H9 (cell line): ENCODE measurements around the gene ACTL8. TPM values are rescaled to one million over a fixed set of nuclear protein-coding genes. Genes with fewer than 3 reads are reported as not detected.

Experiments used
- DNase-seq: peaks from one replicate; pipeline ENCODE4 v3.0.0-alpha.2; 2017
- H2AFZ ChIP-seq: one replicate; pipeline ENCODE4 v1.6.1; 2013; ENCODE audit warnings: mild to moderate bottlenecking, low read length, control low read depth, moderate library complexity
- H2AK5ac ChIP-seq: 2 replicates; pipeline ENCODE4 v1.6.1; 2013; ENCODE audit warnings: low read length, control low read depth, mixed read lengths; ENCODE audit not compliant: insufficient read length
- H2BK120ac ChIP-seq: one replicate; pipeline ENCODE4 v1.6.1; 2013; ENCODE audit warnings: low read depth, mild to moderate bottlenecking, low read length, control low read depth, inconsistent platforms; ENCODE audit not compliant: poor library complexity, severe bottlenecking
- H2BK12ac ChIP-seq: 2 replicates; pipeline ENCODE4 v1.6.1; 2013; ENCODE audit warnings: low read length, control low read depth, mixed read lengths, low read depth; ENCODE audit not compliant: insufficient read length
- H2BK15ac ChIP-seq: 2 replicates; pipeline ENCODE4 v1.6.1; 2013; ENCODE audit warnings: low read depth, low read length, control low read depth
- H2BK20ac ChIP-seq: one replicate; pipeline ENCODE4 v1.6.1; 2013; ENCODE audit warnings: low read depth, mild to moderate bottlenecking, low read length, control low read depth, inconsistent platforms; ENCODE audit not compliant: poor library complexity, severe bottlenecking
- H2BK5ac ChIP-seq: 2 replicates; pipeline ENCODE4 v1.6.1; 2013; ENCODE audit warnings: low read length, control low read depth, mixed read lengths; ENCODE audit not compliant: insufficient read length
- H3K14ac ChIP-seq: 2 replicates; pipeline ENCODE4 v1.6.1; 2013; ENCODE audit warnings: low read length, control low read depth; ENCODE audit not compliant: insufficient read depth
- H3K18ac ChIP-seq: 2 replicates; pipeline ENCODE4 v1.6.1; 2013; ENCODE audit warnings: low read depth, mild to moderate bottlenecking, mixed read lengths, low read length, control low read depth; ENCODE audit not compliant: insufficient read length
- H3K23ac ChIP-seq: 2 replicates; pipeline ENCODE4 v1.6.1; 2013; ENCODE audit warnings: low read length, control low read depth, mixed read lengths, low read depth; ENCODE audit not compliant: insufficient read length
- H3K23me2 ChIP-seq: 2 replicates; pipeline ENCODE4 v1.6.1; 2013; ENCODE audit warnings: low read depth, mild to moderate bottlenecking, mixed read lengths, low read length, control low read depth; ENCODE audit not compliant: insufficient read length, poor library complexity, severe bottlenecking
- H3K27ac ChIP-seq: 2 replicates; pipeline ENCODE4 v1.5.1; 2013; ENCODE audit warnings: low read length, control low read depth, mixed read lengths, low read depth; ENCODE audit not compliant: insufficient read length
- H3K27me3 ChIP-seq: 2 replicates; pipeline ENCODE4 v1.6.1; 2013; ENCODE audit warnings: low read length, control low read depth, inconsistent platforms; ENCODE audit not compliant: insufficient read depth
- H3K4ac ChIP-seq: 2 replicates; pipeline ENCODE4 v1.6.1; 2013; ENCODE audit warnings: low read depth, mild to moderate bottlenecking, control low read depth, inconsistent platforms, low read length, moderate library complexity
- H3K4me1 ChIP-seq: 2 replicates; pipeline ENCODE4 v1.6.1; 2013; ENCODE audit warnings: low read length, control low read depth, inconsistent platforms; ENCODE audit not compliant: insufficient read depth
- H3K4me2 ChIP-seq: 2 replicates; pipeline ENCODE4 v1.6.1; 2013; ENCODE audit warnings: low read length, control low read depth, mixed read lengths; ENCODE audit not compliant: insufficient read length, insufficient read depth
- H3K56ac ChIP-seq: 2 replicates; pipeline ENCODE4 v1.6.1; 2013; ENCODE audit warnings: low read depth, mild to moderate bottlenecking, mixed read lengths, low read length, control low read depth; ENCODE audit not compliant: insufficient read length
- H3K79me1 ChIP-seq: 2 replicates; pipeline ENCODE4 v1.6.1; 2013; ENCODE audit warnings: low read depth, mild to moderate bottlenecking, moderate library complexity, low read length, control low read depth, inconsistent platforms; ENCODE audit not compliant: insufficient read depth, poor library complexity, severe bottlenecking
- H3K79me2 ChIP-seq: 2 replicates; pipeline ENCODE4 v1.6.1; 2013; ENCODE audit warnings: low read length, control low read depth, inconsistent platforms; ENCODE audit not compliant: insufficient read depth
- H3K9ac ChIP-seq: 2 replicates; pipeline ENCODE4 v1.6.1; 2013; ENCODE audit warnings: low read length, control low read depth, mixed read lengths; ENCODE audit not compliant: insufficient read length; ENCODE audit errors: extremely low read depth
- H3K9me3 ChIP-seq: one replicate; pipeline ENCODE4 v1.6.1; 2013; ENCODE audit warnings: low read depth, low read length, inconsistent platforms; ENCODE audit not compliant: control insufficient read depth
- H3T11ph ChIP-seq: one replicate; pipeline ENCODE4 v1.6.1; 2013; ENCODE audit warnings: mild to moderate bottlenecking, low read length, control low read depth, inconsistent platforms
- H4K20me1 ChIP-seq: one replicate; pipeline ENCODE4 v1.6.1; 2013; ENCODE audit not compliant: control insufficient read depth, insufficient read length, insufficient read depth
- H4K5ac ChIP-seq: 2 replicates; pipeline ENCODE4 v1.6.1; 2013; ENCODE audit warnings: low read depth, mild to moderate bottlenecking, mixed read lengths, low read length, control low read depth; ENCODE audit not compliant: insufficient read length
- H4K8ac ChIP-seq: replicated peaks from 2 replicates; pipeline ENCODE4 v1.6.1; 2013; ENCODE audit warnings: low read length, control low read depth, mixed read lengths, low read depth; ENCODE audit not compliant: insufficient read length
- H4K91ac ChIP-seq: 2 replicates; pipeline ENCODE4 v1.6.1; 2013; ENCODE audit warnings: low read depth, mild to moderate bottlenecking, moderate library complexity, mixed read lengths, low read length, control low read depth; ENCODE audit not compliant: insufficient read length
- H3K27ac Mint-ChIP-seq, 3 experiments: 2 replicates in 2 of 3; 3 replicates in 1 of 3; pipeline ENCODE4 v1.8.0; 2020 to 2021; ENCODE audit warnings: mixed read lengths in 3 of 3, mild to moderate bottlenecking in 1 of 3, moderate library complexity in 1 of 3
- H3K27me3 Mint-ChIP-seq: 2 replicates; pipeline ENCODE4 v1.8.0; 2021; ENCODE audit warnings: low read depth, mild to moderate bottlenecking, moderate library complexity, mixed read lengths
- H3K36me3 Mint-ChIP-seq, 3 experiments: 2 replicates in 2 of 3; 3 replicates in 1 of 3; pipeline ENCODE4 v1.8.0; 2020 to 2021; ENCODE audit warnings: low read depth in 3 of 3, mixed read lengths in 3 of 3; ENCODE audit not compliant: insufficient read depth in 1 of 3
- H3K4me1 Mint-ChIP-seq, 2 experiments: 2 replicates each; pipeline ENCODE4 v1.8.0; 2020; ENCODE audit warnings: mixed read lengths in 2 of 2
- H3K4me3 Mint-ChIP-seq, 2 experiments: 2 replicates in 1 of 2; 3 replicates in 1 of 2; pipeline ENCODE4 v1.8.0; 2020 to 2021; ENCODE audit warnings: mild to moderate bottlenecking in 2 of 2, mixed read lengths in 2 of 2, moderate library complexity in 1 of 2
- H3K9me3 Mint-ChIP-seq, 2 experiments: 2 replicates in 1 of 2; 3 replicates in 1 of 2; pipeline ENCODE4 v1.8.0; 2020; ENCODE audit warnings: mild to moderate bottlenecking in 2 of 2, mixed read lengths in 2 of 2, moderate library complexity in 1 of 2
- CTCF ChIP-seq: fragments of 200-600 bp; sonication (generic); conservative IDR thresholded peaks from 3 replicates; pipeline ENCODE4 v1.8.0; 2021; ENCODE audit warnings: antibody characterized with exemption, mild to moderate bottlenecking
- WGBS: extraction: QIAGEN DNeasy Blood & Tissue Kit; methylation state at CpG from one replicate; pipeline ENCODE4 v1.1.7; 2013; ENCODE audit warnings: missing lambda C conversion rate, low lambda C conversion rate, mixed read lengths; ENCODE audit not compliant: insufficient read length; ENCODE audit errors: extremely low coverage; 5-methylcytosine and 5-hydroxymethylcytosine counted together
- total RNA-seq: library from RNA; stranded (reverse); gene quantifications from 2 replicates; pipeline ENCODE4 v1.2.1, GENCODE V29; 2021

Gene ACTL8
- total RNA-seq, 1 experiment from 2014 or later, result not detected

GRCh38 chr1:17860812-17861211, 105.7 kb downstream of the ACTL8 start:
- H2AK5ac ChIP-seq, result no peak overlapping the region
- H3T11ph ChIP-seq, result no peak overlapping the region
- no peak overlapping the region for H2BK12ac ChIP-seq
- no peak overlapping the region for H2BK20ac ChIP-seq
- no peak overlapping the region for H3K27ac Mint-ChIP-seq
- no peak overlapping the region for H4K8ac ChIP-seq
- no peaks in the 10 kb centered on the region for H3K23me2 ChIP-seq
- H2AFZ ChIP-seq, result no peak overlapping the region
- no peaks in the 10 kb centered on the region for H3K79me2 ChIP-seq
- H3K36me3 Mint-ChIP-seq, result no peaks in the 10 kb centered on the region
- no peak overlapping the region for H2BK5ac ChIP-seq
- no peak overlapping the region for H2BK120ac ChIP-seq
- DNase-seq, result no peak
- H3K18ac ChIP-seq, result no peak overlapping the region
- H3K23ac ChIP-seq, result no peak overlapping the region
- H2BK15ac ChIP-seq, result no peak overlapping the region
- WGBS, result 100% methylated on average over 1 of the region's 1 CpG
- TF ChIP-seq CTCF, result no peak
- no peak overlapping the region for H4K91ac ChIP-seq
- H3K56ac ChIP-seq, result no peak overlapping the region
- no peak overlapping the region for H3K27ac ChIP-seq
- no peaks in the 10 kb centered on the region; a peak in 3 of 5 replicates for H3K9me3 Mint-ChIP-seq
- H3K9me3 ChIP-seq, result no peaks in the 10 kb centered on the region
- peaks cover 2% of the 10 kb centered on the region; the same call in 1 of the 2 replicates for H3K4me1 ChIP-seq
- H3K79me1 ChIP-seq, result no peaks in the 10 kb centered on the region
- H3K27me3 Mint-ChIP-seq, result peaks cover 10% of the 10 kb centered on the region
- H4K20me1 ChIP-seq, result no peaks in the 10 kb centered on the region
- H3K14ac ChIP-seq, result no peak overlapping the region
- H4K5ac ChIP-seq, result no peak overlapping the region
- no peak overlapping the region for H3K4me3 Mint-ChIP-seq
- peaks cover 10 to 14% of the 10 kb centered on the region in 2 experiments for H3K4me1 Mint-ChIP-seq
- H3K4me2 ChIP-seq, result no peak overlapping the region
- no peak overlapping the region for H3K9ac ChIP-seq
- H3K4ac ChIP-seq, result no peak overlapping the region
- no peaks in the 10 kb centered on the region for H3K27me3 ChIP-seq
